IMR-90 (cell line): ENCODE data around the gene KCTD5.

ENCODE experiments used
- BHLHE40 ChIP-seq: fragments of 150-350 bp; IDR thresholded peaks from 2 replicates; pipeline ENCODE4 v1.6.1; 2016; ENCODE audit warnings: mild to moderate bottlenecking, low read depth, low read length
- CEBPB ChIP-seq: IDR thresholded peaks from 2 replicates; pipeline ENCODE4 v1.6.1; 2012; ENCODE audit warnings: low read depth, low read length, improper control_type of control experiment
- ELK1 ChIP-seq: fragments of 150-350 bp; IDR thresholded peaks from 2 replicates; pipeline ENCODE4 v1.6.1; 2016; ENCODE audit warnings: low read depth, mild to moderate bottlenecking, low read length, moderate library complexity, borderline replicate concordance
- FOS ChIP-seq: fragments of 150-350 bp; IDR thresholded peaks from 2 replicates; pipeline ENCODE4 v1.6.1; 2016; ENCODE audit warnings: low read depth, low read length
- MAFK ChIP-seq: IDR thresholded peaks from 2 replicates; pipeline ENCODE4 v1.6.1; 2012; ENCODE audit warnings: low read depth, low read length, improper control_type of control experiment
- MXI1 ChIP-seq: IDR thresholded peaks from 2 replicates; pipeline ENCODE4 v1.6.1; 2012; ENCODE audit warnings: low read depth, mild to moderate bottlenecking, low read length, moderate library complexity, borderline replicate concordance
- NFE2L2 ChIP-seq: fragments of 150-350 bp; IDR thresholded peaks from 2 replicates; pipeline ENCODE4 v1.6.1; 2016; ENCODE audit warnings: low read depth, mild to moderate bottlenecking, low read length
- POLR2A ChIP-seq: IDR thresholded peaks from 2 replicates; pipeline ENCODE4 v1.6.1; 2012; ENCODE audit warnings: mild to moderate bottlenecking, low read depth, low read length
- RAD21 ChIP-seq: IDR thresholded peaks from 2 replicates; pipeline ENCODE4 v1.6.1; 2012; ENCODE audit warnings: low read length, improper control_type of control experiment
- RCOR1 ChIP-seq: IDR thresholded peaks from 2 replicates; pipeline ENCODE4 v1.6.1; 2012; ENCODE audit warnings: mild to moderate bottlenecking, low read length, improper control_type of control experiment; ENCODE audit not compliant: insufficient replicate concordance
- RFX5 ChIP-seq: IDR thresholded peaks from 2 replicates; pipeline ENCODE4 v1.8.0; 2012; ENCODE audit warnings: low read depth, mild to moderate bottlenecking, low read length, moderate library complexity
- SMC3 ChIP-seq: fragments of 150-350 bp; IDR thresholded peaks from 2 replicates; pipeline ENCODE4 v1.6.1; 2016; ENCODE audit warnings: low read depth, mild to moderate bottlenecking, antibody characterized with exemption, low read length, moderate library complexity
- USF2 ChIP-seq: fragments of 150-350 bp; IDR thresholded peaks from 2 replicates; pipeline ENCODE4 v1.6.1; 2017; ENCODE audit warnings: mild to moderate bottlenecking, antibody characterized with exemption, low read length, low read depth
- TF ChIP-seq, protein P1 (sequence below): conservative IDR thresholded peaks from 2 replicates; pipeline ENCODE4 v1.5.1; 2012; ENCODE audit warnings: mild to moderate bottlenecking, low read depth, low read length, improper control_type of control experiment

GRCh38 chr16:2720064-2720457 lies 37.7 kb downstream of the KCTD5 start, which contains the start of gene PRSS27:
- TF ChIP-seq, protein P1, sequence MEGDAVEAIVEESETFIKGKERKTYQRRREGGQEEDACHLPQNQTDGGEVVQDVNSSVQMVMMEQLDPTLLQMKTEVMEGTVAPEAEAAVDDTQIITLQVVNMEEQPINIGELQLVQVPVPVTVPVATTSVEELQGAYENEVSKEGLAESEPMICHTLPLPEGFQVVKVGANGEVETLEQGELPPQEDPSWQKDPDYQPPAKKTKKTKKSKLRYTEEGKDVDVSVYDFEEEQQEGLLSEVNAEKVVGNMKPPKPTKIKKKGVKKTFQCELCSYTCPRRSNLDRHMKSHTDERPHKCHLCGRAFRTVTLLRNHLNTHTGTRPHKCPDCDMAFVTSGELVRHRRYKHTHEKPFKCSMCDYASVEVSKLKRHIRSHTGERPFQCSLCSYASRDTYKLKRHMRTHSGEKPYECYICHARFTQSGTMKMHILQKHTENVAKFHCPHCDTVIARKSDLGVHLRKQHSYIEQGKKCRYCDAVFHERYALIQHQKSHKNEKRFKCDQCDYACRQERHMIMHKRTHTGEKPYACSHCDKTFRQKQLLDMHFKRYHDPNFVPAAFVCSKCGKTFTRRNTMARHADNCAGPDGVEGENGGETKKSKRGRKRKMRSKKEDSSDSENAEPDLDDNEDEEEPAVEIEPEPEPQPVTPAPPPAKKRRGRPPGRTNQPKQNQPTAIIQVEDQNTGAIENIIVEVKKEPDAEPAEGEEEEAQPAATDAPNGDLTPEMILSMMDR = no peak
- TF ChIP-seq POLR2A (no peak), SMC3 (no peak), ELK1 (no peak), RAD21 (no peak), FOS (no peak), NFE2L2 (no peak), BHLHE40 (no peak), RFX5 (no peak), MXI1 (no peak), CEBPB (no peak), RCOR1 (no peak), MAFK (no peak), USF2 (no peak)
